HG03432 (cell line): ENCODE results near the gene GUCY1A2.
"Not testable (repeated sequence)": the region's sequence is repeated elsewhere in the genome, so short reads cannot be mapped to it uniquely, and the experiment has no call there.

ENCODE experiments used
- ATAC-seq: cut with Tn5 transposase; IDR thresholded peaks from one replicate; pipeline ENCODE4 v1.9.1; 2021; ENCODE audit warnings: mild to moderate bottlenecking, moderate library complexity; ENCODE audit not compliant: unreplicated experiment

GUCY1A2 gene

DNA sequence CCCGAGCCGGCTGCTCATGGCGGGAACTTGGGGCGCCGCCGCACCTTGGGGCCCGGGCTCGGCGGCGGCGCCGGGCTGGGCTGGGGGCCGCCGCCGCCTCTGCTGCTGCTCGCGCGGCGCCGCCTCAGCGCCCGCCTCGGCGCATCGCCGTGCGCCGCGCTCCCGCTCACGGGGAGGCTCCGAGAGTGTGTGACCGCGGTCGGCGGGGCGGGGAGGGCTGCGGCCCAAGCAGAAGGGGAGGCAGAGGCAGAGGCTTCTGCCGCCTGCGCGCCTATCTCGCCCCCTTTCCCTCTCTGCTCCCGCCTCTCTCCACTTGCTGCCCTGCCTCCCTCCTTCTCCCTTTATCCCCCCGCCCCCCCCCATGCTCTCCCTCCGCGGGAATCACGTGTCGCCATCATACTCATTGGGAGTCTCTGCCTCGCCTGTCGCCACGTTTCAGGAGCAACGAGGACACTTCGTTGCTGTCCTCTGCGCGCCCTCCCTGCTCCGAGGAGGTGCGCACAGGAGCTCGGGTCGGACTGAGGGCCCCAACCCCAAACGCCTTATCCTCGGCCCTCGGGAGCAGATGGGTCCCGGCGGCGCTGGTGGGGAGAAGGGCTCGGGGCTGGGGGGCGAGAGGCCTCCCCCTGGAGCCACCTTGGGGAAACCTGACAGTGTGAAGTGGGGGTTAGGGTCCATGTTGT lies at the start of gene GUCY1A2:
Gene GUCY1A2 (minus strand): TSS at position 258 of the 683 bp plus-strand sequence. CDS start 421 bp downstream, outside the sequence.
- peak; percentile 43 for ATAC-seq

DNA sequence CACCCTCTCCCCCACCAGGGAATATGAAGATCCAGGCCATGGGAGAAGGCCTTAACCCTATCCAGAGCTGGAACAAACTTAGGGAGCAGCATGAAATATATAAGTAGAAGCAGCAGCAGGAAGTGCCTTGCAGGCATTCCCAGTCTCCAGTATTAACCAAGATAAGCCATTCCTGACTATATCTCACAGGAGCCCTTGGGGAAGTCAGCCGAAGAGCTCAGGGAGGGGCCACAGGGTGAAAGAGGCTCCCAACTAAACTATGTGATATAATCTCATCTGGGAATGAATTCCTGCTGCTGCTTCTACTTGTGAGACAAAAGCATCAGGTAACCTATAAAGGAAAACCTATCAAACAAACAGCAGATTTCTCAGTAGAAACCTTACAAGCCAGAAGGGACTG lies 36.1 kb upstream of the GUCY1A2 start:
- no peak for ATAC-seq

- not testable (repeated sequence) for ATAC-seq
Measured at GRCh38 chr11:107051332-107051731, 33.1 kb upstream of the GUCY1A2 start.

GRCh38 chr11:107050899-107051298 lies 32.6 kb upstream of the GUCY1A2 start:
- not testable (repeated sequence) for ATAC-seq

DNA sequence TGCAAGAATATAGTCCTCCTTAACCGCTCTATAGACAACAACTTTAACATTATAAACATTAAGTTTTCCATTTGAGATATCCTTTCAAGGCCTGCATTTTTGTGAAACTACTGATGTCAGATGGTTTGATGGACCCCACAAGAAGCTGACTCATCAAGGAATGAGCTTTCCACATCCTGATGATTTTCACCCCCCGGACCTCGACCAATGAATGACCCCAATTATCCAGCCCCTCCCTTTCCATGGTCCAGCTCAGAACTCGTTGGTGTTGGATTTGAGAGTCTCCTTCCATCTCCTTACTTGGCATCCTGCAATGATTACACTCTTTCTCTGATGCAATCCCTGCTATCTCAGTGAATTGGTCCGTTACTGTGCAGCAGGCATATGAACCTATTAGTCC lies 31.8 kb upstream of the GUCY1A2 start:
- ATAC-seq, result no peak

GRCh38 chr11:107044503-107044902 lies 26.2 kb upstream of the GUCY1A2 start:
- ATAC-seq, result no peak

DNA sequence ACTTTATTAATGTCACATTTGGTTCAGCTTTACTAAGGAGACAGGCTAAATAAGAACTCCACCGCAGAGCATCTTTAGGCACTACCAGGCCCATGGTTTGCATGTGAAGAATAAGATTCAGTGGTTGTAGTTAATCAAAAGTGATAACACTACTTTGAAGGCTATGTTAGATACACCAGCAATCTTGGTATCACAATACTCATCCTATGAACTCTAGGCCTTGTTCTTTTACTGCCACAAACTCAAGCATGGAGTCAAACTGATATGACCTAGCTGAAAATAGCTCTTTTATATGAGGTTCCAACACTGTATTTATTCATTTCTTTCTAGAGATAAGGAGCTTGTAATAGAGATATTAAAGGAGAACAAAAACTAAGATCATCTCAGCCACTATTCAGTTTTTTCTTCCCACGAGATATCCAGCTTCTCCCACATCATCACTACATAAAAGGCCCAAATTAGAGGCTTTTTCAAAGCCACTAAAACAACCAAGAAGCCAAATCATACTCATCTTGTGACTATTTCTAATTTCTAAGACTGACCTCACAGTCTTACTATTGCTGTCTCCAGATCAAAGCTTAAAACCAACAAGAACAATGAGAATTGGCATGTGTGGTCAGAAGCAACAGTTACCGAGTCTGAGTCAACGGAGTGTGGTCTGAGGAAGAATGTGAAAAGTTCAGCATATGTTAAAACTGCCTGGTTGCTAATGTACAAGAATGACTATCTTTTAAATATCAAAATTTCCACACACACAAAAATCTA lies 25.1 kb upstream of the GUCY1A2 start:
- peak; percentile 87 for ATAC-seq

GRCh38 chr11:107042748-107043147 lies 24.5 kb upstream of the GUCY1A2 start:
- ATAC-seq, result no peak

DNA sequence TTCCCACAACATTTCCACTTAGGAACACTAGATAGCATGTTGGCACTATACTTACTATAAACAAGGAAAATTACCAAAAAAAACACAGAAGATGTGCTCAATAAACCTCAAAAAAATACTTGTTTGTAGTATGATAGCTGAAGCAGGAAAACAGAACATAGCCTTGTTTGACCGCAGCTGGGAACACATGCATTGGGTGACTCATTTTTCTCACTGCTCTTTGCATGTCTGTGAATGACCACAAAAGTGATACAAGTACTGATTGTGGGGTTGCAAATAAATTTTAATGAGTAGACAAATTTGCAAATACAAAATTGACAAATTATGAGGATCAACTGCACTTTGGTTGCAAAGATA lies 22.8 kb upstream of the GUCY1A2 start:
- ATAC-seq, result peak; percentile 62

GRCh38 chr11:107040433-107041087 lies 22.3 kb upstream of the GUCY1A2 start:
- peak; percentile 41 for ATAC-seq

GRCh38 chr11:107025673-107026072 lies 7.4 kb upstream of the GUCY1A2 start:
- no peak for ATAC-seq

GRCh38 chr11:107020594-107020993 lies 2.3 kb upstream of the GUCY1A2 start:
- ATAC-seq, result no peak

- peak; percentile 23 for ATAC-seq
Measured at GRCh38 chr11:107018902-107019493, 722 bp upstream of the GUCY1A2 start.

GRCh38 chr11:107017433-107018218 lies 650 bp downstream of the GUCY1A2 start:
- peak; percentile 88 for ATAC-seq

GRCh38 chr11:107017104-107017432 lies 1.2 kb downstream of the GUCY1A2 start:
- no peak for ATAC-seq

DNA sequence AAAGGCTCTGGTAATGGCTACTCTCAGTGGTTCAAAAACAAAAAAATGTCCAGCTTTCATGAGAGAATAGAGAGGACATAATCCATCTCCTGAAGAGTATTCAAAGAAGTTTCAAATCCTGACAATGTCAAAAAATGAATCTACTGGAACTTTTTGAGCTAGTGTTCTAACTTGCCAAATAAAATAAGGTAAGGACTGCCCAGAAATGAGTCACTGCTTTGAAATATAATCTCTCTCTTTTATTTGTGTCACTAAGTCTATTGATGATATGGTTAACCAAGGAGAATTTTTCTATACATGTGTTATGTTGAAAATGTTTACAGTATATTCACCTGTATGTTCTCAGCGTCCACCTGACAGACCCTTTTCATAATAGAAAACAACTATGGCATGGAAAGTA lies 3.4 kb downstream of the GUCY1A2 start:
- no peak for ATAC-seq

GRCh38 chr11:107011977-107012376 lies 6.3 kb downstream of the GUCY1A2 start:
- ATAC-seq, result no peak

- no peak for ATAC-seq
Measured at GRCh38 chr11:107009190-107009589, 9.1 kb downstream of the GUCY1A2 start.

- ATAC-seq, result no peak
Measured at GRCh38 chr11:107006076-107006833, 12.0 kb downstream of the GUCY1A2 start.

DNA sequence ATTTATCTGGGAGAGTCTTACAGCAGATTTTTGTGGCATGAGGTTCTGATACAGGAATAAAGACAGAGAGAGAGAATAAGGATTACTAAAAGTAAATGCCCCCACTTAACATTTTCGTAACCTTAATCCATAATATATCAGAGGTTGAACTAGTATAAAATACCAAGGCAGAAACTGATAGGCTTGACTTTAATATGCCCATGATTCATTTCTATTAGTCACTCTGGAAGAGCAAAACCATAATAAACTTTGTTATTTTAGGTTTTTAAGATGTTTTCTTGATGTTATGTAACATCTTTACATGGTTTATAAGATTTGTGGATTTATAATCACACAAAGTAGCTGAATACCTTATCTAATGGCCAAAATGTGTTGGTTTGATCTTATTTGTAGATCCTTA lies 19.1 kb downstream of the GUCY1A2 start:
- no peak for ATAC-seq
